ENCODE data around the gene STX10.
A peak's percentile ranks its signal among the peaks of the same experiment; 100 is the strongest.
"Not testable (repeated sequence)": the region's sequence is repeated elsewhere in the genome, so short reads cannot be mapped to it uniquely, and the experiment has no call there.

STX10 gene

DNA sequence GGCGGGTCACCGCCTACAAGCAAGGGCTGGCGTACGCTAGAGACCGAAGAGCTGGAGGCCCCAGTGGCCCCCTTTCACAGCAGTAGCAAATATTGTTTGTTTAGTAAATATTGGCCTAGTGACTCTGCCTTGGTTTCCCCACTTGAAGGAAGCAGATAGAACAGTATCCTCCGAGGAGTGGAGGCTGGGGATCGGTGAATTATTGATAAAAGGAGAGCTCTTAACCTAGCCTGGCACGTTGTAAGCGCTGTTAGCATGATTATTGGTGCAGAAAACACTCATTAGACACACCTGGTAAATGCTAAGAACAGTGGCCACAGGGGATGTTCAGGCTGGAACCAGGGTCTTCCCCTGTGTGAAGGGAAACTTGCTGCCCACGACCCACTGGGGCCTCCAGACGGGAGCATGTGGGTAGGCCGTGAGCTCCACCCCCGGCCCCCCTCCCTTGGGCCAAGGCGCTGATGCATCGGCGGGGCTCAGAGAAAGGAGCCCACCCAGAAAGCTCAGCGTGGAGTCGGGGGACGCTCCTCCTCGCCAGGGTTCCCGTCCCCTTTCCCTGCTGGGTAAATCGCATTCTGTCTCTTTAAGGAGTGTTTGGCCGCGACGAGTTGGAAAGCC is 2.3 kb upstream of the STX10 start:
- WGBS (ENCODE audit: insufficient coverage), result 0% methylated on average over 23 of the region's 25 CpGs

DNA sequence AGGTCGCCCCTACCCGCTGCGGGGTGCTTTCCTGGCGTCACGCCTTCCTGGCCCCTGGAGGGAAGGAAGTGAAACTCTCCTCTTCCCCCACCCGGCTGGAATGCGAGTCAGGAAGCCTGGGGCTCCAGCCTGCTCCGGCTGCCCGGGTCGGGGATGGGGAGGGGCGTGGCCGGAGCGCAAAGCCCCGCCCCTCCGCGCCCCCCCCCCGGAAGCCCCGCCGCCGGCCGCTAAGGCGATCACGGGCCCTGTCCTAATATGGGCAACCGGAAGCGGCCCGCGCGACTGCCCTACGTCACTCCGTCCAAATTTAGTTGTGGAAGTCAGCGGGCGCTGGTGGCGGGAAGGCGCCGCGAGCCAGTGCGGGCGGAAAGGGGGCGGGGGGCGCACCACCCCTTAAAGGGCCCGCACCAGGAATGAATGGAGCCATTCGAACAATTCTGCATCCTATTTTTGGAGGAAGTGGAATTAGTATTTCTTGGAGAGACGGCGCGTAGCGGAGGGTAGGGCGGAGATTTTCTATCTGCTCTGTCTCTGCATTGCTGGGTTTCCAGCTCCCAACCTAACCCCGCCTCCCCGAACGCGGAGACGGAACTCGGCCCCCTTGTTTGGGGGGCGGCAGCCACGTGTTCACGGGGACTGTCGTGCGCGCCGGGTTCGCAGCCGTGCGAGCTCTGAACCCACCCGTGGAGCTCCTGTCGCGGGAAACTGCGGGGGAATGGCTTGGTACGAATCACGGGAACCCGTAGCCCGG is 1.6 kb upstream of the STX10 start:
- Histone ChIP-seq H3K4me3 (ENCODE audit: control insufficient read depth in 1 of 7, extremely low read depth in 1 of 7, insufficient read depth in 4 of 7, low read depth in 2 of 7, low read length in 6 of 7) (peak overlapping the region; percentile 81 to 99 (median 98)), H3K36me3 (ENCODE audit: control insufficient read depth in 4 of 4, insufficient read depth in 4 of 4, low read length in 3 of 4) (peaks cover 0 to 10% (median 3%) of the 10 kb centered on the region in 4 experiments), H3K9me3 (ENCODE audit: control extremely low read depth in 1 of 5, control insufficient read depth in 4 of 5, insufficient read depth in 2 of 5, low read depth in 1 of 5, low read length in 4 of 5) (no peaks in the 10 kb centered on the region), H3K27ac (ENCODE audit: insufficient read depth in 1 of 2, low read depth in 1 of 2, low read length in 2 of 2, poor library complexity in 1 of 2, severe bottlenecking in 2 of 2) (peak overlapping the region; percentile 88 to 96), H3K27me3 (replicated peaks in 2 of 5; ENCODE audit: control insufficient read depth in 4 of 5, insufficient read depth in 5 of 5, low read length in 4 of 5) (no peaks in the 10 kb centered on the region), H3K4me1 (ENCODE audit: control extremely low read depth in 1 of 4, control insufficient read depth in 4 of 4, insufficient read depth in 4 of 4, low read length in 3 of 4) (peaks cover 0 to 62% (median 51%) of the 10 kb centered on the region in 4 experiments)
- WGBS (ENCODE audit: insufficient coverage), result 0% methylated on average over 53 of the region's 71 CpGs
- DNase-seq, result peak; percentile 93 to 98 (median 98)
- POLR2A ChIA-PET, result interaction anchor here (0.6 to 9.1 kb wide), 8 partner anchors 12 to 374 kb away, joined by 3 to 156 read pairs (median 5); partner anchors contain the start of genes LYL1 and NACC1
- CTCF ChIA-PET, result interaction anchor here (0.8 to 2.0 kb wide), 10 partner anchors 12 to 176 kb away, joined by 3 to 10 read pairs (median 4); partner anchors contain the start of gene NACC1

More for the DNA sequence above, 2.3 kb upstream of the STX10 start:
- POLR2A ChIA-PET, result interaction anchor here (0.6 to 9.1 kb wide), 11 partner anchors 11 to 375 kb away, joined by 3 to 156 read pairs (median 4); partner anchors contain the start of genes LYL1 and NACC1
- H3K9me3 ChIP-seq (ENCODE audit: control extremely low read depth in 1 of 5, control insufficient read depth in 4 of 5, insufficient read depth in 2 of 5, low read depth in 1 of 5, low read length in 4 of 5), result no peaks in the 10 kb centered on the region
- peaks cover 0 to 10% (median 3%) of the 10 kb centered on the region in 4 experiments for H3K36me3 ChIP-seq (ENCODE audit: control insufficient read depth in 4 of 4, insufficient read depth in 4 of 4, low read length in 3 of 4)
- peak overlapping the region; percentile 81 to 99 (median 98) for H3K4me3 ChIP-seq (ENCODE audit: control insufficient read depth in 1 of 7, extremely low read depth in 1 of 7, insufficient read depth in 4 of 7, low read depth in 2 of 7, low read length in 6 of 7)
- H3K27ac ChIP-seq (ENCODE audit: insufficient read depth in 1 of 2, low read depth in 1 of 2, low read length in 2 of 2, poor library complexity in 1 of 2, severe bottlenecking in 2 of 2), result peak overlapping the region; percentile 72 to 96
- DNase-seq, result no peak
- H3K4me1 ChIP-seq (ENCODE audit: control extremely low read depth in 1 of 4, control insufficient read depth in 4 of 4, insufficient read depth in 4 of 4, low read length in 3 of 4), result peaks cover 3 to 65% (median 49%) of the 10 kb centered on the region in 4 experiments
- CTCF ChIA-PET, result interaction anchor here (0.7 to 2.0 kb wide), 11 partner anchors 11 to 177 kb away, joined by 3 to 10 read pairs (median 4); partner anchors contain the start of gene NACC1
- H3K27me3 ChIP-seq (replicated peaks in 2 of 5; ENCODE audit: control insufficient read depth in 4 of 5, insufficient read depth in 5 of 5, low read length in 4 of 5), result no peaks in the 10 kb centered on the region

DNA sequence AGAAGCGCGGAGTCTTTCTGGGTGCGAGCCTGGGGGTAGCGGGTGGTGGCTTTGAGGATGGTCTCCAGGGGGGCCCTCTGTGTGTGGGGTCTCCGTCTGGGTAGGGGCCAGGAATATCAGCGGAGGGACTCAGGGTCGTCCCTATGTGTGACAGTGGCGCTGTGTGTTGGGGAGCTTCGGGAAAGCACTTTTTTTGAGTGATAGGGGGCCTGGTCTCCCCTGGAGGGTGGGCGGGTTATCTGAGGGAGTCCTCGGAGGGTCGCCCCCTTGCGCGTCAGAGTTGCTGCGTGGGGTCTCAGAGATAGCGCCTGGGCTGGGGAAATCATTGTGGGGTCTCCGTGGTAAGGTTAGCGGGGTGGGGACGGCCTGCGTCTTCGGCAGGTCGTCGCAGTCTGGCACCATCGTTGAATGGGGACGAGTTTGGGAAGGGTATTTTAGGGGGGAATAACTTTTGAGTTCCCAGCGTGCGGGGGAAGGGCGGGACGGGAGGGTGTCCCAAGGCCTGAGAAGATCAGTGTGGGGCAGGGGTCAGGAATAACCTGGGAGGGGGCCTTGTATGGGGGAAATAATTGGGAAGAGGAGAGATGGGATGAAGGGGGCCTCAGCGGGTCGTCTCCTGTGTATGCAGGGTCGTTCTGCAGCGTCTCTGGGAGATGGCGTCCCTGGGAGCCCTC is 893 bp upstream of the STX10 start:
- no peaks in the 10 kb centered on the region for H3K9me3 ChIP-seq (ENCODE audit: control extremely low read depth in 1 of 5, control insufficient read depth in 4 of 5, insufficient read depth in 2 of 5, low read depth in 1 of 5, low read length in 4 of 5)
- 0% methylated on average over 15 of the region's 34 CpGs for WGBS (ENCODE audit: insufficient coverage)
- peak overlapping the region; percentile 88 to 96 for H3K27ac ChIP-seq (ENCODE audit: insufficient read depth in 1 of 2, low read depth in 1 of 2, low read length in 2 of 2, poor library complexity in 1 of 2, severe bottlenecking in 2 of 2)
- POLR2A ChIA-PET, result interaction anchor here (0.7 to 9.1 kb wide), 8 partner anchors 12 to 111 kb away, joined by 3 to 156 read pairs (median 4); partner anchors contain the start of genes LYL1 and NACC1
- peak overlapping the region; percentile 65 to 99 (median 92) for H3K4me3 ChIP-seq (ENCODE audit: control insufficient read depth in 1 of 7, extremely low read depth in 1 of 7, insufficient read depth in 4 of 7, low read depth in 2 of 7, low read length in 6 of 7)
- DNase-seq, result peak; percentile 16 to 63 (median 50)
- H3K4me1 ChIP-seq (ENCODE audit: control extremely low read depth in 1 of 4, control insufficient read depth in 4 of 4, insufficient read depth in 4 of 4, low read length in 3 of 4), result peaks cover 0 to 57% (median 44%) of the 10 kb centered on the region in 4 experiments
- H3K27me3 ChIP-seq (replicated peaks in 2 of 5; ENCODE audit: control insufficient read depth in 4 of 5, insufficient read depth in 5 of 5, low read length in 4 of 5), result no peaks in the 10 kb centered on the region
- peaks cover 0 to 12% (median 3%) of the 10 kb centered on the region in 4 experiments for H3K36me3 ChIP-seq (ENCODE audit: control insufficient read depth in 4 of 4, insufficient read depth in 4 of 4, low read length in 3 of 4)
- CTCF ChIA-PET, result interaction anchor here (0.6 to 1.4 kb wide), 4 partner anchors 13 to 185 kb away, joined by 3 to 4 read pairs (median 4); no protein-coding TSS in a partner anchor

DNA sequence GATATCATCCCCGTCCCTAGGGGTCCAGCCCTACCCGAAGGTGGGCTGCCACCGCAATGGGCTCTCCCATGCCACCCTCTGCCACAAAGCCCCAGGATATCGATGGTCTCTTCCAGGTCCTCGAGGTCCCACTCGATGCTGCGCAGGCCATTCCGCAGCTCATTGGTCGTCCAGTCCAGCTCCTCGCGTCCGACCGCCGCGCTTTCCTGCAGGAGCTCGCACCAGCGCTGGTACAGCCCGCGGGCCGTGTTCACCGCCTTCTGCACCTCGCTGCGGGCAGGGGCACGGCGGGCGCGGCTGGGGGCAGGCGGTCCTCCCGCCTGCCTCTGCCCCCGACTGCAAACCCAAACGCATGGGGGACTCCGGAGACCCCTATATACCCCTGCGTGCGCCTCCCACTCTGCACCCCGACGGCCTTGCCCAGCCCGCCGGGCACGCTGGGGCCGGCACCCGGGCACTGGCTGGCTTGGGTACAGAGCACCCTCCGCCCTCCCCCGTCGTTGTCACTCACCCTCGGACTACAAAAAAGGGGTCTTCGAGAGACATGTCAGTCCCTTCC is 468 bp downstream of the STX10 start:
- peaks cover 0 to 17% (median 7%) of the 10 kb centered on the region in 4 experiments for H3K36me3 ChIP-seq (ENCODE audit: control insufficient read depth in 4 of 4, insufficient read depth in 4 of 4, low read length in 3 of 4)
- WGBS (ENCODE audit: insufficient coverage), result under 1% methylated on average over 43 of the region's 46 CpGs
- H3K4me1 ChIP-seq (ENCODE audit: control extremely low read depth in 1 of 4, control insufficient read depth in 4 of 4, insufficient read depth in 4 of 4, low read length in 3 of 4), result peaks cover 0 to 47% (median 32%) of the 10 kb centered on the region in 4 experiments
- no peaks in the 10 kb centered on the region for H3K27me3 ChIP-seq (replicated peaks in 2 of 5; ENCODE audit: control insufficient read depth in 4 of 5, insufficient read depth in 5 of 5, low read length in 4 of 5)
- DNase-seq, result peak; percentile 16 to 64 (median 51)
- H3K9me3 ChIP-seq (ENCODE audit: control extremely low read depth in 1 of 5, control insufficient read depth in 4 of 5, insufficient read depth in 2 of 5, low read depth in 1 of 5, low read length in 4 of 5), result no peaks in the 10 kb centered on the region
- POLR2A ChIA-PET, result interaction anchor here (1.0 to 9.1 kb wide), 7 partner anchors 14 to 97 kb away, joined by 3 to 156 read pairs (median 4); partner anchors contain the start of genes LYL1 and NACC1
- peak overlapping the region; percentile 65 to 99 (median 92) for H3K4me3 ChIP-seq (ENCODE audit: control insufficient read depth in 1 of 7, extremely low read depth in 1 of 7, insufficient read depth in 4 of 7, low read depth in 2 of 7, low read length in 6 of 7)
- peak overlapping the region in 1 of 2 experiments; percentile 96 for H3K27ac ChIP-seq (ENCODE audit: insufficient read depth in 1 of 2, low read depth in 1 of 2, low read length in 2 of 2, poor library complexity in 1 of 2, severe bottlenecking in 2 of 2)
- CTCF ChIA-PET, result interaction anchor here (0.6 to 1.4 kb wide), 5 partner anchors 15 to 184 kb away, joined by 3 to 4 read pairs (median 4); partner anchors contain the start of gene NACC1

DNA sequence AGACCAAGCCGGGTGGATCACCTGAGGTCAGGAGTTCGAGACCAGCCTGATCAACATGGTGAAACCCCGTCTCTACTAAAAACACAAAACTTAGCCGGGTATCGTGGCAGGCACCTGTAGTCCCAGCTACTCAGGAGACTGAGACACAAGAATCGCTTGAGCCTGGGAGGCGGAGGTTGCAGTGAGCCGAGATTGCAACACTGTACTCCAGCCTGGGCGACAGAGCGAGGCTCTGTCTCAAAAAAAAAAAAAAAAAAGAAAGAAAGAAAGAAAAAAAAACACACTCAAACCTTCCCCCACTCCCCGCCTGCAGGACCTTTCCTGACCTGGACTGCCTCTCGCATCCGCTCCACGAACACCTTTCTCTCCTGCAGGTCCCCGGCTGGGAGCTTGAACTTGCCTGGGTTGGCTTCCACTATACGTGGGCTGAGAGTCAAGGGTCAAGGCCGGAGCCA is 975 bp downstream of the STX10 start:
- Histone ChIP-seq H3K4me1 (ENCODE audit: control extremely low read depth in 1 of 4, control insufficient read depth in 4 of 4, insufficient read depth in 4 of 4, low read length in 3 of 4) (peaks cover 0 to 43% (median 30%) of the 10 kb centered on the region in 4 experiments), H3K36me3 (ENCODE audit: control insufficient read depth in 4 of 4, insufficient read depth in 4 of 4, low read length in 3 of 4) (peaks cover 0 to 21% (median 9%) of the 10 kb centered on the region in 4 experiments), H3K4me3 (ENCODE audit: control insufficient read depth in 1 of 7, extremely low read depth in 1 of 7, insufficient read depth in 4 of 7, low read depth in 2 of 7, low read length in 6 of 7) (peak overlapping the region; percentile 65 to 99 (median 92)), H3K27ac (ENCODE audit: insufficient read depth in 1 of 2, low read depth in 1 of 2, low read length in 2 of 2, poor library complexity in 1 of 2, severe bottlenecking in 2 of 2) (peak overlapping the region in 1 of 2 experiments; percentile 96)
- not testable (repeated sequence) for H3K9me3 ChIP-seq (ENCODE audit: control extremely low read depth in 1 of 5, control insufficient read depth in 4 of 5, insufficient read depth in 2 of 5, low read depth in 1 of 5, low read length in 4 of 5); DNase-seq; H3K27me3 ChIP-seq (replicated peaks in 2 of 5; ENCODE audit: control insufficient read depth in 4 of 5, insufficient read depth in 5 of 5, low read length in 4 of 5)
- WGBS (ENCODE audit: insufficient coverage), result 74% methylated on average over 9 of the region's 17 CpGs
- ChIA-PET POLR2A (interaction anchor here (1.7 to 9.1 kb wide), 3 partner anchors 17 to 47 kb away, joined by 4 to 156 read pairs (median 11); partner anchors contain the start of genes LYL1 and NACC1), CTCF (interaction anchor here (1.4 kb wide), 1 partner anchor 31 kb away, joined by 4 read pairs; the partner anchor contains the start of gene NACC1)
